GM20000 (cell line): ENCODE data around the gene RNF19B.
A peak's percentile ranks its signal among the peaks of the same experiment; 100 is the strongest.

ENCODE experiments used
- DNase-seq: peaks from one replicate; pipeline ENCODE4 v3.0.0; 2012; ENCODE audit warnings: low spot score
- CTCF ChIP-seq: IDR thresholded peaks from 2 replicates; pipeline ENCODE4 v1.5.1; 2012; ENCODE audit warnings: mild to moderate bottlenecking, control low read depth; ENCODE audit errors: extremely low read depth, missing control alignments

RNF19B gene

GRCh38 chr1:32902535-32902920, 62.1 kb downstream of the RNF19B start:
- peak; percentile 16 for DNase-seq
- TF ChIP-seq CTCF = no peak

GRCh38 chr1:32901823-32902534, 62.6 kb downstream of the RNF19B start:
- DNase-seq = peak; percentile 14
- TF ChIP-seq CTCF = no peak

- TF ChIP-seq CTCF = no peak
- DNase-seq = peak; percentile 78
Observed at GRCh38 chr1:32900956-32901822, 63.4 kb downstream of the RNF19B start, which contains the start of gene TMEM54. TMEM54 (minus strand) TSS chr1:32901389; CDS start chr1:32901238, 151 bp downstream.

- no peak for DNase-seq
- TF ChIP-seq CTCF = no peak
Observed at GRCh38 chr1:32900371-32900955, 64.1 kb downstream of the RNF19B start.

DNA sequence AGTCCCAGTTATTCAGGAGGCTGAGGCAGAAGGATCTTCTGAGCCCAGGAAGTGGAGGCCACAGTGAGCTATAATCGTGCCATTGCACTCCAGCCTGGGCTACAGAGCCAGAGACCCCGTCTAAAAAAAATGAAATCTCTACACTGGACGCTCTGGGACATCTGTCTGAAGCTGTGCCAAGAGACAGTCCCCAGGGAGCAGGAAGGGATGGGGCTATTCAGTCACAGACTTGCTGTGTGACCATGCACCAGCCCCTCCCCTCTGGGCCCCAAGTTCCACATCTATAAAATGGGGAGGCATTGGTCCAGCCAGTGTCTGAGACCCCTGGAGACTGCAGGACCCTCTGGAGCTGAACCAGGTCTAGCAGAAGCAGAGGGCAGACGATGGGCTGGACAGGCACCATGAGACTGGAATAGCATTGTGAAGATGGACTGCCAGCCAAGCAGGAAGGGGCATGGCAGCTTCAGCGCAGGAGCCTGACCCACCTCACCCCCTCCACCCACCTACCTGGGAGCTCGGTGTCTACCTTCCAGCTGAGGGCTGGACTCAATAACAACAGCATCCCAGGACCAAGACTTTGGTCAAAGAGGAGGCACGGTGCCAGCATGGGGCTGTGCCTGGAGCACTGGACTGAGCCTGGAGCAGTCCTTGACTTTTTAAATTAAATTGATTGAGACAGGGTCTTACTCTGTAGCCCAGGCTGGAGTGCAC, 64.9 kb downstream of the RNF19B start:
- no peak for TF ChIP-seq CTCF
- DNase-seq = no peak

GRCh38 chr1:32898958-32899357, 65.7 kb downstream of the RNF19B start:
- no peak for DNase-seq
- TF ChIP-seq CTCF = no peak

DNA sequence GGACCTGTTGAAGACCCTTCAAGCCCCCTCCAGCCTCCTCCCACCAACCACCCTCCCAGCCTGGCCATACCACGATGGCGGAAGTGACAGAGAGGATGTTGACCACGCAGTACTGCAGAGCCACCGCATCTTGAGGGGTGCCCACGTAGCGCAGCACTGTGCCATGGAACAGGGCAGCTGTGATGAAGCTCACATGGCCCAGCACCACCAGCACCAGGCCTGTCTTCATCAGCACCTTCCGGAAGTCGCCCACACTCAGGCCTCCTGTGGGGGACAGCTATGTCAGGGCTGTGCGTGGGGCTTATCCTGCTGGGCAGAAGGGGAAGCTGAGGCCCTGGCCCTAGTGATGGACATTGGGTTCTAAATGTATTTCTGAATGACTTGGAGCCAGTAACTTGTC, 66.6 kb downstream of the RNF19B start:
- TF ChIP-seq CTCF = no peak
- DNase-seq = no peak
